Right ventricle myocardium inferior (tissue), 1 donor: ENCODE results near the gene RGMB. TPM values are rescaled to one million over a fixed set of nuclear protein-coding genes. Genes with fewer than 3 reads are reported as not detected.
A peak's percentile ranks its signal among the peaks of the same experiment; 100 is the strongest.

Source experiments
- ATAC-seq: fragments of 200-7000 bp; cut with Tn5 transposase; one replicate; pipeline ENCODE4 v1.9.1; 2020; ENCODE audit warnings: mild to moderate bottlenecking, moderate library complexity
- DNase-seq: peaks from one replicate; pipeline ENCODE4 v3.0.0; 2021; ENCODE audit errors: missing footprints
- intact Hi-C: fragments of 100-400 bp; cut with DNase I; formaldehyde crosslinking; loops from one replicate; pipeline ENCODE4 v1.11.0; 2022
- total RNA-seq: library from RNA; stranded (reverse); fragmentation: NEBNext Ultra II Directional; extraction: Animal tissue kit (Norgen Biotek cat#: 25700); gene quantifications from one replicate; pipeline ENCODE4 v1.2.1, GENCODE V29; 2021
- donor health status: DM: no; HTN: yes; CAD: no; lungs with severe emphysema.

The RGMB gene
- total RNA-seq, 1 donor from 2014 or later = 15.4 TPM

DNA sequence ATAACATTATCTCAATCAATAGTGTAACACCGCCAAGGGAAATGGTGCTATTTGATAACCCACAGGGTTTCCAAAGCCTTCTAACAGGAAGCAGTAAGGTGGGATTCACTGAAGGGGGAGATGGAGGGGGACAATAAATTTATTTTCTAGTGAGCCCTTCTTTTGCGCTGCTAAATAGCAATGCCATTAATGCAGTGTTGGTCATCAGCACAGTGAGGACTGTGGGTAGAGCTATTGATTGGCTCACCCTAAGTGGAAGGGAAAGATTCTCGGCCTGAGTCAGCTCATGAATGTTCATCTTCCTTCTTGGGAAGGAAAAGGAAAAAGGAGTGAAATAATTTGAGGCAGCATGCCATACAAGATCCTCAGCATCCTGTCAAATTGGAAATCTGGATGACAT is 25.4 kb downstream of the RGMB start:
- ATAC-seq (no peak), DNase-seq (no peak)
- intact Hi-C loops = no loop called here

DNA sequence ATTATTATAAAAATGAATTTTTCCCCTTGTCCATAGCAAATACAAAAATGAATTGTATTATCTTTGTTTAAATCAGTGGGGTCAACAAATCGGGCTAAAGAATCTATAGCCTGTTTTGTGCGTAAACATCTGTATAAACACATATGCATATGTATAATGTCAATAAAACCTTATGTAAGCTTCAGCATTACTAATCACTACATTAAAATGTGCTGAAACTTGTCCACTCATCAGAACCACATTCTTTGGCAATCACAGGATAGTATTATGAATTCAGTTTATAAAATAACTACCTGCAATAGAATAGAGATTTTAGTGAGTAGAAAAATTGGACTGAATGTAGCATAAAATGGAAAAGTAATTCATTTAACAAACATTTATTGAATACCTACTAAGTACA is 30.6 kb downstream of the RGMB start:
- no peak for ATAC-seq
- DNase-seq = no peak
- intact Hi-C loops = no loop called here

DNA sequence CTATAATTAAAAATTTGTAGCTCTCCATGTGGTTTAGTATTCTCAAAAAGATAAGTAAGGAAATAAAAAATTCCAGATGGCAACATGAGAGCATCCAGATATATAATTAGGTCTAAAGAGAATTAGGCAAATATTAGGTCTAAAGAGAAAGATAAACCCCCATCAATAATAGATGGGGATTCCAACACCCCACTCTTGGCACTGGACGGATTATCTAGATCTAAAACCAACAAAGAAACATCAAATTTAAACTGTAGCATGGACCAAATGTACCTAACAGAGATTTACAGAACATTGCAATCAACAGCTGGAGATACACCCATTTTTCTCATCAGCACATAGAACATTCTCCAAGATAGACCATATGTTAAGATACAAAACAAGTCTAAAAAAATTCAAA is 31.6 kb downstream of the RGMB start:
- ATAC-seq (no peak), DNase-seq (no peak)
- intact Hi-C loops = no loop called here

DNA sequence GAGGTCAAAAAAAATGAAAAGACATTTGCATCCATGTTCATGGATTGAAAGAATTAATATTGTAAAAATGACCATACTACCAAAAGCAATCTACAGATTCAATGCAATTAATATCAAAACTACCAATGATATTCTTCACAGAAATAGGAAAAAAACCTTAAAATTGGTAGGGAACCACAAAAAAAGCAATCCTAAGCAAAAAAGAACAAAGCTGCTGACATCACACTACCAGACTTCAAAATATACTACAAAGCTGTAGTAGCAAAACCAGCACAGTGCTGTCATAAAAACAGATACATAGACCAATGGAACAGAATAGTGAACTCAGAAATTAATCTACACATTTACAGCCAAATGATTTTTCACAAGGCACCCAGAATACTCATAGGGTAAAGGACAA is 34.3 kb downstream of the RGMB start:
- ATAC-seq = no peak

DNA sequence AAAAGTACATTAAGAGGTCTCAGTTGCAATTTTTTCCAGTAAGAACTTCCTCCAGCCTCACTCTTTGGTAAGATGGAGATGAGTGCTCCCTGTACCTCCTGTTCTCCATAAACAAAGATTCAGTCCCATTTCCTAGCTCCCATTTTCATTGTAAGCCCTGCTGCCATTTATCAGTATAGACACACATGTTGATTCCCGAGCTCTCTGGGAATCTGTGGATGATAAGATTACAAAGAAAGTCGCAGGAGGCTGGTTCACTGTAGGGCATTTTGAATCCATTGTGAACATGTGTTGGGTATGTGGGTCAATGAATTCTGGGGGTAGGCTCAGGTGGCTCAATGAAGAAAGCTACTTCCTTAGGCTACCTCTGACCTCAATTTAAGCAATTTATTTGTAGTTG is 36.7 kb downstream of the RGMB start:
- no peak for DNase-seq
- intact Hi-C loops = no loop called here
- no peak for ATAC-seq

More for the DNA sequence above, 34.3 kb downstream of the RGMB start:
- no peak for DNase-seq
- intact Hi-C loops = no loop called here

DNA sequence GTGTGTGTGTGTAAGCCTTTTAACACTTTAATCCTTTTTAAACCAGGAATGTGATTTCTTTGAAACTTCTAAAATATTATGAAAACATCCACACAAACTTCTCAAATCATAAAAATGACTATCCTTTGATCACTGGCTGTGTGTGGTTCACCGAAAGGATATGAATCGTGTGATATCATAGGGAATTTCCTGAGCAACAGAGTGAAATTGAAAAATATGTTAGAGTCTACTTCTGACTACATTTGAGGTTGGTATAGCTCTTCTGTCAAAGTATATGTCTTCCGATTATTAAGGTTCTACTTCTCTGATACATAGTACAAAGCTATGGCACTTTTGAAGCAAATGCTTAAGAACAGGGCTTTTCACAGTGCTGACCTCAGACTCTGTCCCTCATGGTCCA is 40.3 kb downstream of the RGMB start:
- DNase-seq (no peak), ATAC-seq (no peak)
- intact Hi-C loops = no loop called here

DNA sequence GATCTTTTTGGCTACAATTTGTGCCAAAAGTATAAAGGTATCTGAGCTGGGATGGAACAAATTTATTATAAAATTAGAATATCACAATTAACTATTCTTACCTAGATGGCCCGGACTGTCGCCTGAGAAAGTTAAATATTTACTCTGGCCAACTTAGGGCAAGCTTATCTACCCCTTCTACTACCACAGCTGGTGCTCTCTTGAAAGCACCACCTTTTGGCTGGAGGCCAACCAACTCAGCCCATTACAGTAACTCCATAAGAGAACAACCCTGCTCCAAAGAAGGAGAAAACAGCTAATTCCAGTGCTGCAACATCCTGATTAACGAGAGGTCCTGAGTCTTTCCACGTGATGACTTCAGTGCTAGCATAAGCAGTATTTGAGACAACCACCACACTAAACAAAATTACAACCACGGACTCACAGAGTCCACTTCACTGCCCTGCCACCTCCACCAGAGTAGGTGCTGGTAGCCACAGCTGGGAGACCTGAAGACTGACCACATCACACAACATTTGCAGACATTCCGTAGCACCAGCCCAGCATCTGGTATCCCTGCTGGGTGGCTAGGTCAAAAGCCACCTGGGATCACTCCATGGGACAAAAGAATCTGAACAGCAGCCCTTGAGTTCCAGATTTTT is 43.2 kb downstream of the RGMB start:
- intact Hi-C loops = no loop called here
- ATAC-seq (no peak), DNase-seq (no peak)

DNA sequence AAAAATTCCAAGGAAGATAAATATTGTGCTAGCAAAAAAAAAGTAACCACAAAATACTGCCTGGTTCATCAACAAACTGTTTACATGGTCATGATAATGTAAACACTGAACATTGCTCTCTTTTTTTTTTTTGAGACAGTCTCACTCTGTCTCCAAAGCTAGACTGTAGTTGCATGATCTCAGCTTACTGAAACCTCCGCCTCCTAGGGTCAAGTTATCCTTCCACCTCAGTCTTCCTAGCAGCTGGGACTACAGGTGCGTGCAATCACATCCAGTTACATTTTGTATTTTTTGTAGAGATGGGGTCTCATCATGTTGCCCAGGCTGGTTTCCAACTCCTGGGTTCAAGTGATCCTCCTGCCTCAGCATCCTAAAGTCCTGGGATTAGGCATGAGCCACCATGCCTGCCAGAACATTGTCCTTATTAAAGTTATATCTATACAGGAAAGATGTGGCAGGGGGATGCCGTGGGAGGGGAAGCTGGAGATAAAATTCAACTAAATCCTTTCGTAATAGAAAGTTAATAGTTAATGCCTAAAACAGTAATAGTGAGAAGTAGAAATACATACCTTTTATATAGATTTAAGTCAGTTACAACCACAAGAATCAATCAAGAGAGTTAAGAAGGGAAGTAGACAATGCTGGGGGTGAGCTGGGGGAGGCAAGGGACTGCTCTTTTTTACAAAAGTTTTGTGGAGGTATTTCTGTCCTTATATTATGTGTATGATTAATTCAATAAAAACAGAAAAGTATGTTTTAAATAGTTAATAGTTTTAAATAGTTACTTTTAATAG is 52.3 kb downstream of the RGMB start:
- intact Hi-C loops = no loop called here
- no peak for DNase-seq
- no peak for ATAC-seq

DNA sequence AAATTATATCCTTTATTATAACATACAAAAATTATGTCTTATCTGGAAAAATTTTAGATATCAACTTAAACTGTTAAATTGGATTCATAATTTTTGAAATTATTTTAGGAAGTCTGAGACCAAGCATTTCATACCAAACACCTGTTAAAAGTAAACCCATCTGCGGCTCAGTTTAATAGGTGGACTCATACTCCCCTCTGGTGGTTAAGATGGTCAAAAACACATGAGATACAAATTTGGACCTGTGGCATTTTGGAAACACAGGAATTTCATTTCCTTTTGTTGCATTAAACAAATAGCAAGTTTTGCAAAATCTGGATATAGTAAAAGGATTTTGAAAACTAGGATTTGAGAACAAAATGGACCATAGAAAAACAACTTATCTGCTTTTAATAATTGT is 53.7 kb downstream of the RGMB start:
- ATAC-seq = no peak
- intact Hi-C loops = no loop called here

DNA sequence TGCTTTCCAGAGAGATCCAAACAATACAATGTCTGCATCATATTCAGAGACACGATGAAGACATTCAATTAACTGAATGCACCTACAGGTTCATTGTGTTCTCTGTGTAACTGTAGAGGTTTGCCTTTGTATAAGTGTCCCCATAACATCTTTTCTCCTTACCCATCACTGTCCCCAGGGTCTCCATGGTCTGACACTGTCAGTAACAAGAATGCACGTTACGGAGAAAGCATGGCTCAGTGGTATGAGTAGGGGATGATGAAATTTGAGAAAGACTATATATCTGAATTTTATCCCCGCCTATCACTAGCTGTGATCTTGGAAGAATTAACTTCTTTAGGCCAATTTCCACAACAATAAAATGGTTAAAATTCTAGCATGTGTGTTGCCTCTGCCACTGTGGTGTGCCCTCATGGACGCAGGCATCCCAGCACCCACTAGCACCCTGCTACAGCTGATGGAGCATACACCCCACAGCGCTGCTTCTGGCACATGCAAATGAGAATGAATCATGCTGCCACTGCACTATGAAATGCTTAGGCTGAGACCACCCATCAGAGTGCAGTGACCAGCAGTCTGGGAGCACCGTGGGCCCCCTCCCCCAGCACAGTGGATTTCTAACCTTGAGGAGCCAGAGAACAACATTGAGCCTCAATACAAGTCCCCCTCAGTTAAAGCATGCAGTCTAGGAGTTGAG is 54.3 kb downstream of the RGMB start:
- ATAC-seq = no peak
- intact Hi-C loops = no loop called here
- no peak for DNase-seq

More for the DNA sequence above, 53.7 kb downstream of the RGMB start:
- DNase-seq = no peak

DNA sequence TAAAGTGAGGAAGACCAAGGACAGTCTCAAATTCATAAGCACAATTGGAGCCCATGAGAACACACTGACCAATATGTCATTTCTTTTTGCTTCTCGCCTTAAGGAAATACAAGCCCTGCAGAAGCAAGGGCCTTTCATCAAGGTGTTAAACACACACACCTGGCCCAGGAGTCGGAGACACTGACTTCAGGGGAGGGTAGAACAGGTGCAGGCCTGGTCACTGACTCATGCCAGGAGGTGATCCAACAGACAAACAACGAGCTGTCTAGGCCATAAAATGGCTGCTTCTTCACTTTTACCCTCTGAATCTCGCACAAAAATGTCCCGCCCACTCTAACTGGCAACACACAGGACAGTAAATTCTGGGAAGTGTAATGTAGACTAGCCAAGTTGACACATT is 62.7 kb downstream of the RGMB start:
- intact Hi-C loops = no loop called here
- DNase-seq (no peak), ATAC-seq (no peak)

DNA sequence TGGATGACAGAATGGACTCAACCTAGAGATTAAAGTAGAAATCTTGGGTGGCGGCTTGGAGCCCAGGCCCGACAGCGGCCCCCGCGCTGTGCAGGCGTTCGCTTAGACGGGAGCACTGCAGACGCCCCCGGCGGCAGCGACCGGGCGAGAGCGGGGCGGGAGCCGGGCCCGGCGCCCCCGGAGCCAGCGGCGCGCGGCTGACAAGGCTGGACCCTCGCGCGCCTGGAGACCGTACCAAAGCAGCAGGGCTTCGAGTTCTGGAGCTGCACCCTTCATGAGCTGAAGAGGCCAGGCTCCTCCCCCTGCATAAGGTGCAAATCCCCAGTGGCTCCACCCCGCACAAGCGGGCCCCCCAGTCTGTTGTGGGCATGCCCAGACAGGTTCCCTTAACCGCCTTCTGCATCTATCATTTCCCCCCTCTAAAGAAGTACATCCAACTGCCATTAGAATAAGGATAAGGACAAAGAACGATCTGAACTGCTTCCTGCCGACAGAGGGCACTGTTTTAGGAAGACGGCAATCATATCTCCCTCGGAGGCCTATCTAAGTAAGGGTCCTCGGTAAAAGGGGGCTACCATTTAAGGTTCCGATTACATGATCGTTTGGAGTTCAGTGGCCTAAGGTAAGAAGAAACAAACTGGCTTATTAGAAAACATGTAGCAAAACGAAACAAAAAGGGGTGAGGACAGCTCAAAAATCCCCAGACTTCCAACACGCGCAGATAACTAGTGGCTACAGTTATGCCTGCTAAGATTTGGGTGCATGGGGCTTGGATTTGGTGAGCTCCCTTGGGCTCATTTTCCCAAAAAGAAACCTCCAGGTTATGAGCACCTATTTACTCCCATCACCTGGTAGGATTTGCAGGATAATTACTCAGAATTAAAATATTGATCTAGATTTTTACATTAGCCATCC is 66.3 kb downstream of the RGMB start:
- intact Hi-C loops = no loop called here
- DNase-seq (no peak), ATAC-seq (peak; percentile 34)

DNA sequence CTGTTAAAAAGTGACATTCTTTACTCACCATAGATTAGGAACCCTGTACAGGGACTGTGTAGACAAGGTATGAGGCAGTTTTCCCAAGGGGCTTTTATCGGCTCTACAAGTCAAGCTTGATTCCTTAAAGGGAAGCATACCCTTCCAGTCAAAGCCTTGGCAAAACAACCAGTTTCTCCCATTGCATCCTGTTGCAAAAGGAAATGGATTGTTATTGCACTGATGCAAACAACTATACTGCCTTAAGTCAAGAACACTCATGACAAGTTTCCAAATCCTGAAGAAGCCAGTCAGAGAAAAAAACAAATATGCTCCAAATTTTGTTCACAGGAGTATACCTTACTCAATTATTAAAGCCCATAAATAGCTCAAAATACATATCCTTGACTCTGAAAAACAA is 67.5 kb downstream of the RGMB start:
- DNase-seq (no peak), ATAC-seq (no peak)
- intact Hi-C loops = no loop called here

DNA sequence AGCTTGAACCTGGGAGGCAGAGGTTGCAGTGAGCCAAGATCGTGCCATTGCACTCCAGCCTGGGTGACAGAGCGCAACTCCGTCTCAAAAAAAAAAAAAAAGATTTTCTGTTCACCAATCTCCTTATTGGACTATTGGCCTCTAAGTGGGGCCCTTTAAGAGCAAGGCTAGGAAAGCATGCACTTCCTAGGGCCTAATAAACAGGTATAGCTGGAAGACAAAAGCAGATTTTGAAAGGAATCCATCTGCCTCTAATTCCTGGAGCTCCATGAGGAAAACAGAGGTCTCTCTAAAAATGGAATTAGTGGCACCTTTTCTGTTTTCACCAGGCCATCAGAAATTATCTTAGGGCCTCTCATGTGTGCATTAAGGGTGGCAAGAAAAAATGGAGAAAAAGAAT is 70.0 kb downstream of the RGMB start:
- ATAC-seq = no peak
- intact Hi-C loops = no loop called here
- no peak for DNase-seq

DNA sequence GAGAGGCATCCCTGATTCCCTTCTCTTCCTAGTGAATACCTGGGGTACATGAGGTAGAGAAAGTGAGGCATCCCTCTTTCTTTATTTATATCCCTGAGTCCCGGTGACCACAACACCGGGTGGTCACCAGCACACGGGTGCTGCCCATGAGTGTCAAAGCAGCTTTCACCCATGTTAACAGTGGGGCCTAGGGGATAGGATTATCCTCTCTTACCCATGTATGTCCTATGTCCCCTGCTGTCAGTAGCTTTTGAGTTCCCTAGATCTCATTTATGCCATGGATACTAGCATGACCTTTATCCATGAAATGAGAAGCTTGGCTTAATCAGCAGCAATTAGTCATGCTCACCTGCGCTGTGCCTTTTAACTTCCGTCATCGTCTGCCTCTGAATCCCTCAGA is 71.4 kb downstream of the RGMB start:
- ATAC-seq = no peak
- intact Hi-C loops = no loop called here
- DNase-seq = no peak

DNA sequence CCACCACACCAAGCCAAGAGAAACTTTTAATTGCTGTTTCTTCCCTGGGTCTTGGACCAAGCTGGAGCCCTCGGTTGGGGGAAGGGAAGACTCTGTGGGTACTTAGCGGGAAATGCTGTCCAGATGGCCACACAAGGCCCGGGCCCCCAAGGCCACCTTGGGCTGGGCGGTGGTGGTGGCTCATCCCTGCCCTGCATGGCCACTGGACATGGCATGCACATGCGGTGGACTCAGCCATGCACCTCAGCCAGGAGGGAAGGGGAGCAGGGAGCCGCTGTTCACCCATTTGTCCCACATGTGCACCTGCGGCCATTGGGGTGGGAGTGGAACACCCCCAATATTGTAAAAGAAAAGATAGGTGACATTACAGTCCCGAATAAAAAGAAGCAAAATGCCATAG is 72.4 kb downstream of the RGMB start:
- peak; percentile 27 for DNase-seq
- intact Hi-C loops = no loop called here
- no peak for ATAC-seq
